Kidney tubule cell (primary cell): ENCODE measurements around the gene TEAD3.
A peak's percentile ranks its signal among the peaks of the same experiment; 100 is the strongest.
"Not testable (repeated sequence)": the region's sequence is repeated elsewhere in the genome, so short reads cannot be mapped to it uniquely, and the experiment has no call there.

Experiments
- DNase-seq: peaks from one replicate; pipeline ENCODE4 v3.0.0-alpha.2; 2018; ENCODE audit warnings: low spot score

TEAD3 gene

DNA sequence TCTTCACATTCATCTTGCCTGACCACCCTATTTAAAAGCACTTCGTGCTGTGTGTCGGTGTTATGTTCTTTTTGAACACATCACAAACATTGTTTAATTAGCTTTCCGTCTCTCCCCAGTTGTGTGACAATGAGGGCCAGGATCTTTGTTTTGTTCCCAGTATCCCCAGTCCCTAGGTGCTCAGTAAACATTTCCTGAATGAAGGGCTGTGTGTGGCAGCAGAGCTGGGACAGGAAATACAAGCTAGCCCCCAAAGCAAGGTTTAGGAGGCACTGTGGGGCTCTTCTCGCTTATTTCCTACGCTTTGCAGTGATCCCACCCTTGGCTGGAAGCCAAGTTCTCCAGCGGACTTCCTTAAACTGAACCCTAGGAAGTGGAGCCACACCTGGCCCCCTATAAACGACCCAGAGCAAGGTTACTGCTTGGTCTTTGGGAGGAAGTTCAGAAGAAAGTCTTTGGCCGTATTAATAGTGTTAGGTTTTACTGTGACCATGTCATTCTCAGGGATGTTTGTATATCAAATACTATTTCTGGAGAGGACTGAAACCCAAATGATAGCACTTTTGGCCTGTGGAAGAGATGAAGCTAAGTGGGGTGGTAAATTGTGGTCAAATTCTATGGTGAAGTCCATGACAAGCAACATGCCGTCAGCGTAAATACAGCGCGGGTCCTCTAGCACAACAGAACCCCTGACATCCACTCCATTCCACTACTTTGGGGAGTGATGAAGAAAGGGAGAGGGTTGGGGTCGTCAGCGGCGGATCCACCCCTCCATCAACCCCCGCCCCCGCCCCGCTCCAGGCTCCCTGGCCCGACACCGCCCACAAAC is 45.3 kb downstream of the TEAD3 start:
- DNase-seq: no peak

DNA sequence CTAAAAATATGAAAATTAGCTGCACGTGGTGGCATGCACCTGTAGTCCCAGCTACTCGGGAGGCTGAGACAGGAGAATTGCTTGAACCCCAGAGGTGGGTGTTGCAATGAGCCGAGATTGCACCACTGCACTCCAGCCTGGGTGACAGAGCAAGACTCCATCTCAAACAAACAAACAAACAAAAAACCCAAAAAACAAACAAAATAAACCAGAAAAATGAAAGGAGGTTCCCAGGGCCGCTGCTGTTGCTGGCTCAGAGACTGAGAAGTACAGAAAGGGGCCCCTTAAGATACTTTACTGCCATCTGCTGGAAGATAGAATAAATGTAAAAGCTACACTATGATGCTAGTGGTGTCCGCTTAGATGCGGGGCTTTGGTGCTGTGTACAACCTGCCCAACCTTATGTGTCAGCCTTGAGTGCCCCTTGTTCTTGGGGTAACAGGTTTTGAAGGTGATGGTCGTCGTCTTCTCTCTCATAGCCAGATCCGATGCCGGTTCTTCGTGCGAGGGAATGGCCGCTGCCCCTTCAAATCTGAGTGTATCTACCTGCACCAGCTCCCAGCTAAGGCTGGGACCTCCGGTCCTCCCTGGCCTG is 47.5 kb downstream of the TEAD3 start:
- DNase-seq: peak; percentile 76

DNA sequence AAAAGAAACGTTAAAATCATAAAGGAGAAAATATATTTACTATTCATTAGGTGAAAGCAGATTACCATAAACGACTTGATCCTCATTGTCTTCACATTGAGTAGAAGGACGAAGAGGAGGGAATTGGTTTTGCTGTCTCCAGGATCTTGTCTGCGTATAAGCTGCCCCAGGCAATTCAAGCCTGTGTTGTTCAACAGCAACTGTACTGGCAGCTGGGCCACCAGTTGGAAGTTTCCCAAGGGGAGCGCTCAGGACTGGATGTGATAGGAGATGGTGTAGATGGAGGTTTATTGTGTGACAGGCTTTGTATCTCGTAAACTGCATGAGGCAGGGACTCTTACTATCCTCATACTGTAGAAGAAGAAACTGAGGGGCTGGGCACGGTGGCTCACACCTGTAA is 48.7 kb downstream of the TEAD3 start:
- DNase-seq: no peak

DNA sequence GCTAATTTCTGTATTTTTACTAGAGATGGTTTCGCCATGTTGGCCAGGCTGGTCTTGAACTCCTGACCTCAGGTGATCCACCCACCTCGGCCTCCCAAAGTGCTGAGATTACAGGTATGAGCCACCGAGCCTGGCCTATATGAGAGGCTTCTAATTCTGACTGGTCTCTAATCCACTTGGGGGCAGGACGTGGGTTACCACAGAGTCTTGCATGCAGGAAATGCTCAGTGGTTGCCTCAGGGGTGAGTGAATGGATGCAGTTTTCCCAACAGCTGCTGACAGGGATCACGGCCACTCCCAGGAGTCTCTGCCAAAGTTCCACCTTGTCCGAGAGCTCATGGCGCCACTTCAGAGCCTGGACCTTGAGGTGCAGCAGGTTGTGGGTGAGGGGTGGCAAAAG is 51.2 kb downstream of the TEAD3 start:
- peak; percentile 23 for DNase-seq

DNA sequence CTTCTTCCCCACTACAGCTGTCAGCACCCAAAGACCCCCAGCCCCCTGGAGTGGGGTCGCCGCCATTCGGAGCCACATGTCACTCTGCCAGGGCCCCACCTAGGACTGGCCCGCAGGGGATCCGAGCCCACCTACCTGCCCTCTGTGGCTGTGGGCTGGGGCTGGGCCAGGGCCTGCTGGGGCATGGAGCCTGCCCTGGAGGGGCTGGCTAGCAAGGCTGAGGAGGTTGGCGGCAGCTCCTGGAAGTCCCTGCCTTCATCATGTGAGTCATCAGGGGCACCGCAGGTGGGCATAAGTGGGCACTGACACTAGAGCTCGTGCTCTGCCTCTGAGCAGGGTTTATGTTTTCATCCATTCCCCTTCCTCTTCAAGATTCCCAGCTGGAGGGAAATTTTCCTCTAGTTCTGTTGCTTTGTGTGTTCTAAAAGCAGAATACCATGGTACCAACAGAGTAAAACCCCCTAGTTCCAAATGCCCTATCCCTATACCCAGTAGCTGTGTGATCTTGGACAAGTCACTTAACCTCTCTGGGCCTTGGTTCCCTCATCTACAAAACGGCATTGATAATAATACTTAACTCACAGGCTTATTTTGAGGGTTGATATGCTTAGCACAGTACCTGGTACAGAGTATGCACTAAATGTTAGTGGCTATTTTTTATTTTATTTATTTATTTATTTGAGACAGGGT is 53.4 kb downstream of the TEAD3 start:
- no peak for DNase-seq

DNA sequence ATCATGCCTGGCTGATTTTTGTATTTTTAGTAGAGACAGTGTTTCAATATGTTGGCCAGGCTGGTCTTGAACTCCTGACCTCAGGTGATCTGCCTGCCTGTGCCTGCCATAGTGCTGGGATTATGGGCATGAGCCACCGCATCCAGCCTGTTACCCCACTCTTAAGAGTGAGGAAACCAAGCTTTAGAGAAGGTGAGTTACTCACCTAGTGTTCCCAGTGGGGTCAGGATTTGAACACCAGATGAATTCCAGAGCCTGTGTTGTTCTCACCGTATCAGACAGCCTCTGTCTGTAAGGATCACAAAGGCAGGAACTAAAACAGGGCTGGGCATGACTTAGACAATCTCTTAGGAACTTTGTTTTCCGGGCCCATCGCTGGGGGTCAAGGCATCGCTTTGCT is 54.2 kb downstream of the TEAD3 start:
- DNase-seq: no peak

DNA sequence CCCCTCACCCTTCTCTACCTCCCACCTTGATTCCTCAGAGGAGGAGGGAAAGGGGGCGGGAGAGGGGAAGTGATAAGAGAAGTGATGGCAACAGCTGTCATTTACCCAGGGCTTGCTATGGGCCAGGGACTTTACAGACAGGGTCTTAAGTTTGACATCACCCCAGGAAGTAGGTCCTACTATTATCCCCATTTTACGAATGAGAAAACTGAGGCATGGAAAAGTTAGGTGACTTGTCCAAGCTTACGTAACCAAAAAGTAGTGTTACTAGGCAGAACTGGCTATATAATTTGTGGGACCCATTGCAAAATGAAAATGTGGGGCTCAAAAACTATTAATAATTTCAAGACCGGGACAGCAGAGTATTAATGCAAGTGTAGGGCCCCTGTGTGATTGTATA is 55.2 kb downstream of the TEAD3 start:
- DNase-seq: no peak

DNA sequence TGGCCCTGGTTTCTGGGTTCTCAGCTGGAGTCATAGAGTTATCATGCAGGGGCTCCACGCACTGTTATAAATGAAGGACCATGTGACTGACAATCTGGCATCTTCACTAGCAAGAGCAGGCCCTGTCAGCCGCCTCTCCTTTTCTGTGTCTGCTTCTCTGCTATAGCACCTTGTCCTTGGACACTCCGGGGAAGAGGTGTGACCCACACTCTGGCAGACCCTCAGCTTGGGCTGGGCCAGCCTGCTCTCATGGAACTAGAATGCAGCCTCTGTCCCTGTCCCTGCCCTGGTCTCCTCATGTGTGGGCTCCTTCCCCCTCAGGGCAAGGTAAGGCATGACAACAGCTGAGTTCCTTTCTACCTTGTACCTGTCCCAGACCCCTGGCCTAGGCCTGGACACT is 55.7 kb downstream of the TEAD3 start:
- no peak for DNase-seq

DNA sequence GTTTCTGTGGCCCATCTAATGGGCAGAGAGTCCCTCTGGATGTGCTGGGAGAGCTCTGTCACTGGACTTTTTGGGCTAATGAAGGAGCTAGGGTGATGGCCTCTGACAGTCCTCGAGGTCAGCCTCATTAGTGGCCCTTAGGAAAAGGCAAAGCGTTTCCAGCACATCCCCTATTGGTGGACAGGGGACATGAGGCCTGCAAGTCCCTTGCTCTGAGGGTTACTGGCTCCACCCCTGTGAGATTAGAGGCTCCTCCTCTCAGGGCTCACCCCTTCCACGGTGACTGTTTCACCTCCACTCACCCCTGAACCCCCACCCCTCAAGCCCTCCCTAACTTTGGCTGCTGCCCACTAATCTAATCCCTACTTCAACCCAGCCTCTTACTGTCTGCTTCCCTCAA is 57.6 kb downstream of the TEAD3 start:
- DNase-seq: no peak

DNA sequence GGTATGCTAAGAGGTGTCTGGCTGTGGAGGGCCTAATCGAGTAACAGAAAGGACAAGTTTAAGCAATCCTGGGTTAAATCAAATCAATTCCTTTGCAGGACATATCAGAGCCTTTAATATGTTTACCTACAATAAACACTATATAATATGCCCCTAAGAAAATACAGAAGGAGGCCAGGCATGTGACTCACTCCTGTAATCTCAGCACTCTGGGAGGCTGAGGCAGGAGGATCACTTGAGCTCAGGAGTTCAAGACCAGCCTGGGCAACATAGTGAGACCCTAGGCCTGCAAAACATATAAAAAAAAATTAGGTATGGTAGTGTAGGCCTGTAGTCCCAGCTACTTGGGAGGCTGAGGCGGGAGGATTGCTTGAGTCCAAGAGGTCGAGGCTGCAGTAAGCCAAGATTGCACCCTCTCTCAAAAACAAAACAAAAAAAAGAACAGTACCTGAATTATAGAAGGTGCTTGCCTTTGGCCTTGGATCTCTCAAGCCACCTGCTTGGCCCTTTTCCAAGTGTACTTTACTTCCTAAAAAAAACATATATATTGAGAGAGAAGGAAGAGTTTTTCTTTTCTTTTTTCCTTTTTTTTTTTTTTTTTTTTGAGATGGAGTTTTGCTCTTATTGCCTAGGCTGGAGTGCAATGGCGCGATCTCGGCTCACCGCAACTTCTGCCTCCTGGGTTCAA is 58.4 kb downstream of the TEAD3 start:
- DNase-seq: not testable (repeated sequence)

DNA sequence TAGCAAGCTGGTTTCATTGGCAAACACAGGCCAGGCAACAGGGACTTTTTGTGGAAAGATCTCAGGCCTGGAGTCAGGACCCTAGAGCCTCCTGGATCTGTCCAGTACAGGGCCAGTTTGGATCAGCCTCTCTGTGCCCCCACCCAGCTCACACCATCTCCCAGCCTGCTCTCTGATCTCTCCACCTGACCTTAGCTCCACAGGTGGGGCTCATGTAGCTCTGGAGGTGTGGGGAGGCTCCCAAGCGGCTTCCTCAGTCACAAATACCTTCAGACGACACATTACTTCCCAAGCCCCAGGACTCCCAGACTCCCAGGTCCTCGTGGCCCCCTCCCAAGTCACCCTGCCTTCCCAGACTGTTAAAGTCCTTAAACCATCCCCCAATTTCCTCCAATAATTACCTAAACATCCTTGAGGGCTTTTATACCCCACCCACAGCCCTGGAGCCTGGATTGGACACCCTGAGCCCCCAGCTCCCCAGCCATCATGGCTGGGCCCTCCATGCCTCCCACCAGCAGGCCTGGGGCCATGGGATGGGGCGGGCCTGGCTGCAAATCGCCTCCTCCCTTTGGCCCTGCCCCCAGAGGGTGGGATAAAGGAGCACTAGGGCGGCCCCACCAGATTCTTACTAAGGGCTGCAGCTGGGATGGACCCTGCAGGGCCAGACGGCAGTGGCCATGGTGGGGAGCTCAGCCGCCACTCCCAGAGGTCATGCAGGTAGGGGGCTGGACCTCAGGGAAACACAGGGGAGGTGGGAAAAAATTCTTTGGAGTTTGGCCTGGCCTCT is 60.6 kb downstream of the TEAD3 start:
- DNase-seq: no peak

DNA sequence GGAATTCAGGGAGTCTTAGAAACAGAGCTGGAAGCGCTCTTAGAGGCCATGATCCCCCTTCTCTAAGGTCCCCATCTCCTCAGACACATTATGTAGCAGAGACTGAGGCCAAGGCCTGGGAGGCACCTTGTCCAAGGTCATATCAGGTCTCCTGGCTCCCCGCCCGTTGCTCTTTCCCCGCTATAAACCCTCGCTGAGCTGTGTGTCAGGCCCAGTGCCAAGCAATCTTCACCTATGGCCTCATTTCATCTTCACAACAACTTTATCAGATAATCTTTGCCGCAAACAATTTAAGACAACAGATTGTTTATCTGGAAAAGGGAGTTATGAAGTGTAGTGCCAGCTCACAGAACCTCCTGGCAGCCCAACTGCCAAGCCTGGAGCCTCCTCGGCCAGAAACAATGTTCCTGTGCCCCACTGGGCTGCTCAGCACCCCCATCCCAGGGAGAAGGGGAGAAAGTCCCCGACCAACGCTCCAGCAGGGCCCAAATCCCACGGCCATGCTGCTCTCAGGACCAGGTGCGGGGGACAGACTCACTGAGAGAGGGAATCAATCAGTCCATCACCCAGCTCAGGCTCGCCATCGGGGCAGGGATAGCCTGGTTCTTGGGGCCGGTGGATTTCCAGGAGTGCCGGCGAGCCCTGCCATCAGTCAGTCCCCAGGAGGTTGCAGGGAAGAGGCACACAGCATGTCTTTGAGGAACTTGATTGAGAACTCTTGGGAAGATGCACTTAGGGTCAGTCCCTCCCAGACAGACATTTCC is 61.6 kb downstream of the TEAD3 start:
- no peak for DNase-seq

DNA sequence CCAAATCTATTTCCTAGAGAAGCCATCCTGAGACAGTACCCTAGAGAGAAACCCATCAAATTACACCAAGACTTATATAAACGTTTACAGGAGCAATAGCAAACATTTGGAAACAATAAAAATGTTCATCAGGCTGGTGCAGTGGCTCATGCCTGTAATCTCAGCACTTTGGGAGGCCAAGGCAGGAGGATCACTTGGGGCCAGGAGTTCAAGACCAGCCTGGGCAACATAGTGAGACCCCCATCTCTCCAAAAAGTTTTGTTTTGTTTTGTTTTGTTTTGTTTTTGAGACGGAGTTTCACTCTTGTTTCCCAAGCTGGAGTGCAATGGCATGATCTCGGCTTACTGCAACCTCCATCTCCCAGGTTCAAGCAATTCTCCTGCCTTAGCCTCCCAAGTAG is 64.2 kb downstream of the TEAD3 start:
- not testable (repeated sequence) for DNase-seq

DNA sequence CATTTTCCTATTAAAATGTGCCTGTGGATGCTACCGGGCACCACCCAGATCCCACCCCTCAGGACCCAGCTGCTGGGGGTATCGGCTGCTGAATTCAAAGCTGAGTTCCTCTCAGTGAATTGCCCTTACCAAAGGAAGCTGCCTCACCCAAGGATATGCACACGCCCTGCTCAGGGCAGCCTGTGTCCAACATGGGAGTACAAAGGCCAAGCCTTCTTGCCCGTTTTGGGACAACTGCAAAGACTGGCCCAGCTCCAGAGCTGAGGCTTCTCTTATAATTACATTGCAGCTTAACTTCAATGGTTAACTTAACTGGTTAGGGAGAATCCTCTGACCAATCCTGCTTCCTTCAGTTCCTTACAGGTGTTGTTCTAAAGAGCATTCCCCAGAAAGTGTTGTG is 64.6 kb downstream of the TEAD3 start:
- no peak for DNase-seq

DNA sequence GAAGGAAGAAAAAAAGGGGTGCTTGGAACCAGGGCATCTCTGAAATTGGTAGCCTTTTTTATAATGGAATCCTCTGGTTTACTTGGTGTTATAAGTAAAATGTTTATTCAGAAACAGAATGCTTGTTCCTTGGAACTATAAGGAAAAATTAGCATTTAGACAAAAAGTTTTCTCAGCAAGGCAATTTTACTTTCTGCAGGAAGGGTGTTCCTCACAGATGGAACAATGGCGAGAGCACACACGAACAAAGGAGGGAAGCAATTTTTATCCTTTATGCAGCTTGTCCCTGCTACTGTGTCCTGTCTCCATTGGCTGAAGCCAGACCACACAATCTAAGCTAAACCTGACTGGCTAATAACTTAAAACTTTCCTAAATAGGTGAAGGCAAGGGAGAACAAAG is 67.4 kb downstream of the TEAD3 start:
- no peak for DNase-seq

DNA sequence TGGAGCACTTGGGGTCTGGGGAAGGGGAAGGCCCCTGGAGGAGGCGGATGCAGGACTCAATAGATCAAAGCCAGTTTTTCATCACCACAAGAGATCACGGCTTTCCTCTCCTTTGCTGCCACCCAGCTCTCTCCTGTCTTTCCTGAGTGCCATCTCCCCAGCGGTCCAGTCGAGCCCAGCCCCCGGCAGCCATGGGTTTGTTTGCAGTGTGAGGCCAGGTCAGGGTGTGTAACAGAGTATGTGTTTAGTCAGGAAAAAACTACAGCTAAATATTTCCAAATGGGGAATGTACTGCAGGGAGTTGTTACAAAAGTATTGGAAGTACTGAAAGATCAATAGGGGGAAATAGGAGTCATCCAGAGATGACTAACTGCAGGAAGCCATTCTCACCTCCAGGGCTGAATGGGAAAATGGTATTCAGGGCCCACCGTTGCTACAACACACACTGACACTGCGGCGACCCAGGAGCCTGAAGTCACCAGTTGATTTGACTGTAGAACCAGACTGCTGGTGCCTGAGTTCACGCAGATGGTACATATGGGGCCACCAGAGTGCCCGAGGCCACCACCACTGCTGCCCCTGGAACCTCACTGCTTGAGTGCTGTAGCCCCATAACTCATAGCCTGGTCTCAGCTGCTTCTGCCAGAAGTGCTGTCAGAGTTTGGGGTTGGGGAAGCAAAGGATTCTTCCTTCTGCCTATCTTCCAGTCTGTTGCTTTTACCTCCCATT is 68.3 kb downstream of the TEAD3 start:
- no peak for DNase-seq

DNA sequence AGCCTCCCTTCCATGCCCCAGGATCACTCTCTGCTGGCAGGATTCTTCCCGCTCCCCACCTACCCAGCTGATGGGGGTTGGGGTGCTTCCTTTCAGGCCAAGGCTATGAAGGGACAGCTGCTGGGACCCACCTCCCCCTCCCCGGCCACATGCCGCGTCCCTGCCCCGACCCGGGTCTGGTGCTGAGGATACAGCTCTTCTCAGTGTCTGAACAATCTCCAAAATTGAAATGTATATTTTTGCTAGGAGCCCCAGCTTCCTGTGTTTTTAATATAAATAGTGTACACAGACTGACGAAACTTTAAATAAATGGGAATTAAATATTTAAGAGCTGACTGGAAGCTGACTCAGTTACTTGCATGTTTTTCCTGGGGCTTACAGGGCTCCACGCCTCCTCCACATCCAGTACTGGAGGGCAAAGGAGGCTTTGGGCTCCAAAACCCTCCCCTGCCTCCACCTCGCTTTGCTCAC is 69.0 kb downstream of the TEAD3 start:
- no peak for DNase-seq

DNA sequence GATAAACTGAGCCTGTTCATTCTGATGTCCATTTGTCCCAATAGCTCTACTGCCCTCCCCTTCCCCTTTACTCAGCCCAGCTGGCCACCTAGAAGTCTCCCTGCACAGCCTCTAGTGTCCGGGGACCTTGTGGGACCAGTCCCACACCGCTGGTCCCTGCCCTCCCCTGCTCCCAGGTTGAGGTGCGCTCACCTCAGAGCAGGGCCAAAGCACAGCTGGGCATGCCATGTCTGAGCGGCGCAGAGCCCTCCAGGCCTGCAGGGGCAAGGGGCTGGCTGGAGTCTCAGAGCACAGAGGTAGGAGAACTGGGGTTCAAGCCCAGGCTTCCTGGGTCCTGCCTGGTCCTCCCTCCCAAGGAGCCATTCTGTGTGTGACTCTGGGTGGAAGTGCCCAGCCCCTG is 69.4 kb downstream of the TEAD3 start:
- no peak for DNase-seq

DNA sequence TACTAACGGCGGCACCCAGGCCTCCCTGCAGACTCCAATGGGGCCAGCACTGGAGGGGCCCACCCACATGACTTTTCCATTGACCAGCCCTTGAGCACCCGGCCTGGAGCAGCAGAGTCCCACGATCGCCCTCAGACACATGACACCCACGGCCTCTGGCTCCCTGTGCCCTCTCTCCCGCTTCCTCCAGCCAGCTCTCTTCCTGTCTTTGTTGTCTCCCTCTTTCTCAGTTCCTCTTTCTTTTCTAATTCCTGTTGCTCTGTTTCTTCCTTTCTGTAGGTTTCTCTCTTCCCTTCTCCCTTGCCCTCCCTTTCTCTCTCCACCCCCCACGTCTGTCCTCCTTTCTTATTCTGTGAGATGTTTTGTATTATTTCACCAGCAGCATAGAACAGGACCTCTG is 70.8 kb downstream of the TEAD3 start:
- no peak for DNase-seq

DNA sequence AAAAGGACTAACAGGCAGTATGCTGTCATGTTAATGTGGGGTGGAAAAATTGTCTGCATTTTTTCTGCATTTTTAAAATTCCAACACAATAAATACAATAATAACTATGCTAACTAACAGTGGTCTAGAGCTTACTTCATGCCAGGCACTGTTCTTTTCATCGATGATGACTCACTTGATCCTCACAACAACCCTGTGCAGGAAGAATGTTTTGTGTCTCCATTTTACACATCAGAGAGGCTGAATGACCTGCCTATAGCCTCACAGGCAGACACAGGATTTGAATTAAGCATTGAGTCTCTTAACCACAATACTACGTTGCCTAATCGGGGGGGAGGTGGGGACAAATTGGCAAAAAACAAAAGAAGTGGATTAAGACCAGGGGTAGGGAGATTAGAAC is 71.6 kb downstream of the TEAD3 start:
- DNase-seq: peak; percentile 65
